Memory B cell (primary cell): ENCODE results near the gene VDAC2.
"Not testable (repeated sequence)": the region's sequence is repeated elsewhere in the genome, so short reads cannot be mapped to it uniquely, and the experiment has no call there.

Experiments used
- ATAC-seq: fragments of 150-1000 bp; cut with Tn5 transposase; 2 replicates; pipeline ENCODE4 v1.10.0; 2021; ENCODE audit warnings: low read depth, mild to moderate bottlenecking, moderate library complexity
- DNase-seq, 2 donors: peaks; one replicate each; pipeline ENCODE4 v3.0.0; 2022; ENCODE audit warnings: low spot score in 2 of 2
- H3K27ac Mint-ChIP-seq: one replicate; pipeline ENCODE4 v1.8.0; 2022; ENCODE audit warnings: mild to moderate bottlenecking, moderate library complexity, mixed read lengths
- H3K27me3 Mint-ChIP-seq: one replicate; pipeline ENCODE4 v1.8.0; 2022; ENCODE audit warnings: mixed read lengths
- H3K36me3 Mint-ChIP-seq: one replicate; pipeline ENCODE4 v1.8.0; 2022; ENCODE audit warnings: mild to moderate bottlenecking, mixed read lengths
- H3K4me1 Mint-ChIP-seq: one replicate; pipeline ENCODE4 v1.8.0; 2022; ENCODE audit warnings: mixed read lengths
- H3K4me3 Mint-ChIP-seq: one replicate; pipeline ENCODE4 v1.8.0; 2022; ENCODE audit warnings: mild to moderate bottlenecking, moderate library complexity, mixed read lengths
- H3K9me3 Mint-ChIP-seq: one replicate; pipeline ENCODE4 v1.8.0; 2022; ENCODE audit warnings: mixed read lengths

Gene VDAC2, protein sequence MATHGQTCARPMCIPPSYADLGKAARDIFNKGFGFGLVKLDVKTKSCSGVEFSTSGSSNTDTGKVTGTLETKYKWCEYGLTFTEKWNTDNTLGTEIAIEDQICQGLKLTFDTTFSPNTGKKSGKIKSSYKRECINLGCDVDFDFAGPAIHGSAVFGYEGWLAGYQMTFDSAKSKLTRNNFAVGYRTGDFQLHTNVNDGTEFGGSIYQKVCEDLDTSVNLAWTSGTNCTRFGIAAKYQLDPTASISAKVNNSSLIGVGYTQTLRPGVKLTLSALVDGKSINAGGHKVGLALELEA

DNA sequence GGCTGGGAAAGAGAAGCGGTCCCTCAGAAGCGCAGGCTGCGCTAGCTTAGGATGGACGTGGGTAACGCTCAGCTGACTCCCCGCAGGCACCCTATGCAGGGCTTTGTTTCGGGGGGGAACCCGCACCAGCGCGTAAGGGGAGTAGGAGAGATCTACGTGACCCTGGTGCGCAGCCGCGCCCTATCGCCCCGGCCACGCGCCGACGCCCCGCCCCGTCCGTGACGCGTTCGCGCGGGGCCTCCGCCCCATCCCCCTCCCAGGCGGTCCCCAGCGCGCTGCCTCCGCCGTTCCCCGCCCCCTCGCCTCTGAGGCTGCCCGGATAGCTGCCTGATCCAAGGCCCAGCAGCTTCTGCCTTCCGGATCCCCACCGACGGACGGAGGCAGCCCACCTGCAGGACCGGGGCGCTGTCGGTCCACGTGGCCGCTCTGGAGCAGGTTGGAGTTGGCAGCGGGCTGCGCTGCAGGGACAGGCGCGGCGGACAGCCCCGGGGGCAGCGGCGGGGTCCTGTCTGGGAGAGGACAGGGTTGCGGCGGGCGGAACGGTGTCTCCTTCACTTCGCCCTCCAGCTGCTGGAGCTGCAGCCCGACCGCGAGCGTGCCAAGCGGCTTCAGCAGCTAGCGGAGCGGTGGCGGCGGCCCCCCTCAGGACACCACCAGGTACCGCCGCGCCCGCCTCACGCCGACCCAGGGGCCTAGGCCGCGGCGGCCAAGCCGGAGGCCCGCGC lies at the start of gene VDAC2:
Gene VDAC2, plus strand, starts transcription at position 515 of the 725 bp plus-strand sequence. CDS start 363 bp downstream, outside the sequence.
- Mint-ChIP-seq H3K27ac (peak within 1 kb of the TSS; percentile 99), H3K27me3 (no peaks in the 10 kb centered on the region), H3K4me3 (peak within 1 kb of the TSS; percentile 98), H3K36me3 (peaks cover 4% of the 10 kb centered on the region), H3K9me3 (no peaks in the 10 kb centered on the region), H3K4me1 (peaks cover 9% of the 10 kb centered on the region)
- peak; percentile 99 to 100 for DNase-seq
- ATAC-seq, result peak; percentile 85

DNA sequence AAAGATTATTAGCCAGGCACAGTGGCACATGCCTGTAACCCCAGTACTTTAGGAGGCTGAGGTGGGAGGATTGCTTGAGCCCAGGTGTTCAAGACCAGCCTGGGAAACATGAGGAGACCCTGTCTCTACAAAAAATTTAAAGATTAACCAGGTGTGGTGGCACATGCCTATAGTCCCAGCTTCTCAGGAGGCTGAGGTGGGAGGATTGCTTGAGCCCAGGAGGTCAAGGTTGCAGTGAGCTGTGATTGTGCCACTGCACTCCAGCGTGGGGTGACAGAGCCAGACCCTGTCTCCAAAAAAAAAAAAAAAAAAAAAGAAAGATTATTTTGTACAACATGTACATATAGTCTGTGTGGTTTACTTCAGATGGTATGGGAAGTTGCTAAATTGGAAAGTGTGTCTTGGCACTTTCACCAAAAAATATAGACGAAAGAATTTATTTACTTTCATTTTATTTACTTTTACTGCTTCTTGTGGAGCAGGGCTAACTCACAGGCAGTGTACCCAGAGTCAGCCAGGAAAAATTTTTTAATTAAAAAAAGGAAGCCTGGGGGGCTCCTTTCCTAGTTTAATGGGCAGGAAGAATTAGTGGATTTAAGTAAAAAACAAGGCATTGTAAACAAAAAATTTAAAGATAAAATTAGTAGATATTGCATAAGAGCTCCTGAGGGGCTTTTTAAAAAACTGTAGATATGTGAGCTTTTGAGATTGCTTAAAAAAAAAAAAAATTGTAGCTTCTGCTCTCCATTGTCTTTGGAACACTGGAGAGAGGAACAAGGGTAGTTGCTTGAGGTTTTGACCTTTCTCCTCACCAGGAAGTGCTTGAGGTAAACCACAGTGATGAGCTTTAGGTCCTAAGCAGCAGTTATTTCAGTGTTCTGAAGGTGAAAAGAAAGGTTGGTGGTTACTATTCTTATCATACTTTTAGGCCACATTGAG lies 44.6 kb upstream of the VDAC2 start:
- H3K27me3 Mint-ChIP-seq, result no peaks in the 10 kb centered on the region
- peak; percentile 85 for ATAC-seq
- peaks cover 13% of the 10 kb centered on the region for H3K36me3 Mint-ChIP-seq
- DNase-seq, result no peak
- H3K4me3 Mint-ChIP-seq, result no peak overlapping the region
- H3K27ac Mint-ChIP-seq, result peak overlapping the region; percentile 68
- H3K9me3 Mint-ChIP-seq, result no peaks in the 10 kb centered on the region
- H3K4me1 Mint-ChIP-seq, result peaks cover 14% of the 10 kb centered on the region

DNA sequence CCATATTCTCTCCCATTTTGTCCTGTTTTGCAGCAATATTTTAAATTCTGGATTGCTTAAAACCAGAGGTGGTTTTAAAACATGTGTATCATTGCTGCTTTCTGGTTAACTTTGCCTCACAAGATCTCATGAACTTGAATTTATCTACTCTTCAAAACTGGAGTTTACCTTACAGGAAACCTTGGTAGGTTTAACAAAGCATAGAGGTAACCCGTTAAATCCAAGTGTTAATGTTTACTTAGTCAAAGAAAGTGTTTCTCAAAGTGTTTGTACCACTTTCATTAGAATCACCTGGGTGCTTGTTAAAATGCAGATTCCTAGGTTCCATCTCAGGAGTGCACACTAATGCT lies 44.0 kb upstream of the VDAC2 start:
- Mint-ChIP-seq H3K27me3 (no peaks in the 10 kb centered on the region), H3K9me3 (no peaks in the 10 kb centered on the region), H3K4me3 (no peak overlapping the region), H3K36me3 (peaks cover 10% of the 10 kb centered on the region), H3K4me1 (peaks cover 11% of the 10 kb centered on the region), H3K27ac (peak overlapping the region; percentile 68)
- no peak for ATAC-seq
- no peak for DNase-seq

DNA sequence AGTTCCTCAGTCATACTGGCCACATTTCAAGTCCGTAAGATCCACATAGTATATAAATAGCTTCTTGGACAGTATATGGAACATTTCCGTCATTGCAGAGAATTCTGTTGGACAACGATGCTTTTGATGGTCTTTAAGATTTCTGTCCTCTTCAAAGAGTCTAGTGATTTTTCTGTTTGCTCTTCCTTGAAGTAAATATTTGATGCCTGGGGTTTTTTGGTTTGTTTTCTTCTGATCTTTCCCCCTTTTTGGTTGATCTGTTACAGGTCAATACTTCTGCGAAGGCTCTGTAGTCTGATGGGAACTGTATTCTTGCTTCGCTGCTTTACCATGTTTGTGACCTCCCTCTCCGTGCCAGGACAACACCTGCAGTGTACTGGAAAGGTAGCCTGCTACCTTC lies 42.3 kb upstream of the VDAC2 start:
- DNase-seq (no peak), ATAC-seq (no peak)
- Mint-ChIP-seq H3K36me3 (peaks cover 9% of the 10 kb centered on the region), H3K4me3 (no peak overlapping the region), H3K4me1 (peaks cover 10% of the 10 kb centered on the region), H3K27me3 (no peaks in the 10 kb centered on the region), H3K9me3 (no peaks in the 10 kb centered on the region), H3K27ac (no peak overlapping the region)

DNA sequence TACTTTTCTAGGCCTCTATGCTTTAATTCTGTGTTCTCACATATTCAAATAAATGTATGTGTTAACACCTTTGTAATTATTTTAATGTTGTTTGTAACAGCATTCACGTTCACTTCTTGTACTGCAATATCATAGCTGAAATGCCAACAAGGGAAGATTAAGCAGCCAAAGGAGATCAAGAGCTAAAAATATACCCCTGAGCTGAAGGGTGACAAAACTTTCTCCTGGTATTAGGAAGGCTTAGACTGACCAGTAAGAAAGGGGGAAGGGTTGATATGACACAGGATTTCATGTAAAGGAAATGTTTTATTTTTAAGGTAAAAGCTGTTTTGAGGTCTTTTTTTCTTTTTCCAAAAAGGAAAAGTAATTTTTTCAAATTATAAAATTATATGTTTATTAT lies 40.4 kb upstream of the VDAC2 start:
- peaks cover 7% of the 10 kb centered on the region for H3K36me3 Mint-ChIP-seq
- H3K4me3 Mint-ChIP-seq, result no peak overlapping the region
- ATAC-seq (no peak), DNase-seq (no peak)
- peaks cover 8% of the 10 kb centered on the region for H3K4me1 Mint-ChIP-seq
- H3K27me3 Mint-ChIP-seq, result no peaks in the 10 kb centered on the region
- no peaks in the 10 kb centered on the region for H3K9me3 Mint-ChIP-seq
- no peak overlapping the region for H3K27ac Mint-ChIP-seq

DNA sequence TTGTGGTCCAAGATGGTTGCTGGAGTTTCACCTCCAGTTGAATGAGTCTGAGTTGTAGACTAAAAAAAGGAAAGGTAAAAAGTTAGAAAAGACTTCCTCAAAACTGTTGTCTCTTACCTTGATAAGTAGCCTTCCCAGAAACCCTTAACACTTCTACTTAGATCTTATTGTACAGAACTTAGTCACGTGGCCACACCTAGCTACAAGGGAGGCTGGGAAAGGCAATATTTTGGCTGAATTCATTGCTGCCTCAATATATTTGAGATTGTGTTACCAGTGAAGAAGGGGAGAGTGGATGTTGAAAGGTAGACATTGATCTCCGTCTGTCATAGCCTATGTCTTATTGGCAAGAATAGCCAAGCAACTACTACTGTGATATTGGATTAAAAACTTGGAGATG lies 35.5 kb upstream of the VDAC2 start:
- Mint-ChIP-seq H3K36me3 (peaks cover 11% of the 10 kb centered on the region), H3K4me1 (no peaks in the 10 kb centered on the region), H3K27me3 (no peaks in the 10 kb centered on the region), H3K27ac (no peak overlapping the region), H3K4me3 (no peak overlapping the region), H3K9me3 (no peaks in the 10 kb centered on the region)
- DNase-seq (no peak), ATAC-seq (no peak)

DNA sequence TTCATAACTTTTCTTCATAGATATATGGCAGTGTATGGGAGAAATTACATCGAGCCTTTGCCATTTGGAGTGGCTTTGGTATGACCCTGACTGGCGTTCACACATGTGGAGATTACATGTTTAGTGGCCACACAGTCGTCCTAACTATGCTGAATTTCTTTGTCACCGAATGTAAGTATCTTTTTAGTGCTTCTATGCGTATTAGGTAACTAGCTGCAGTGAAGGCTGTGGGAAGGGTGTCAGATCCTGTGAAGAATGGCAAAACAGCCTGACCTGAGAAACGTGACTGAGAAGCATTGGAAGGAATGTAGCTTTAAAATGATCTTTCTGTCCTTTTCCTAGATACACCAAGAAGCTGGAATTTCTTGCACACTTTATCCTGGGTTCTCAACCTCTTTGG lies 34.5 kb upstream of the VDAC2 start:
- no peak overlapping the region for H3K27ac Mint-ChIP-seq
- peaks cover 9% of the 10 kb centered on the region for H3K36me3 Mint-ChIP-seq
- H3K4me1 Mint-ChIP-seq, result no peaks in the 10 kb centered on the region
- DNase-seq (no peak), ATAC-seq (no peak)
- H3K9me3 Mint-ChIP-seq, result no peaks in the 10 kb centered on the region
- no peaks in the 10 kb centered on the region for H3K27me3 Mint-ChIP-seq
- H3K4me3 Mint-ChIP-seq, result no peak overlapping the region

DNA sequence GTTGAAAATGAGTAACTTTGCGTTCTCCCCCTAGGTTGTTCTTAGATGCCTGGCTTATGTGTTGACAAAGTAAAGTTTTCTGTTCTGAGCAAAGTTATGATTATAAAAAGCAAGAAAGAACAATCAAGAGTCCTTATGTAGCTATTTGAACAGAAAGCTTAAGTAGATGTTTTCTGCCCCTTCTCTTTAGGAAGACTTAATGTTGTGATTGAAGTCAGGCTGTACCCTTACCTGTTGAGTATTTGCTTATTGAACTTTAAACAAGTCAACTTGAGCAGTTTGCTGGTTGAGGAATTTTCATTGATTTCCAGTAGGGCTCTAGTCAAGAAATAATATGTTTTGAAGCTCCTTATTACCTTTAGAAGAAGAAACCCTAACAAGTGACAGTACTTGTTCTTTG lies 33.9 kb upstream of the VDAC2 start:
- Mint-ChIP-seq H3K4me1 (no peaks in the 10 kb centered on the region), H3K27me3 (no peaks in the 10 kb centered on the region), H3K36me3 (peaks cover 9% of the 10 kb centered on the region), H3K4me3 (no peak overlapping the region), H3K9me3 (no peaks in the 10 kb centered on the region), H3K27ac (no peak overlapping the region)
- DNase-seq (no peak), ATAC-seq (no peak)

DNA sequence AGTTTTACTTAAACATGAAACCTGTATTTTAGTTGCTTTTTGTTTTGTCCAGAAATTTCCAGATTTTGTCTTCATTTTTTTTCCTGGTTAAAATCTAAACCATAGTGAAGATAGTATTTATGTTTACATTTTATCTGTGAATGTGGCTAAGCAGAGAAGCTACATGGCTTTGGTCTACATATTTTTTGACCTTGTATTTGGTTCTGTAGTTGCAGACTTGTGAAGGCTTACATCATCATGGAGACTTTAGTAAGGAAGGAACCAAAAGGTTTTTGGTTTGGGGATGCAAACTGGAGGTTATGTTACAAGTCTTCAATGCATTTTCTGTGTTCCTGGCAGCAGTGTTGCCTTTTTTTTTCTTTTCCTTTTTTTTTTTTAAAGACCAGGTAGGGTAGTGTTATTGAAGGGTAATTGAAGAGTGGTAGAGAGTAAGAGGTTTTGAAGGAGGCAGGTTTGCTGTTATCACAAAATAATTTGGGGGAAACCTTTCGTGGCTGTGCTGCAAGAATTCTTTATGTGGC lies 30.9 kb upstream of the VDAC2 start:
- Mint-ChIP-seq H3K27me3 (no peaks in the 10 kb centered on the region), H3K36me3 (peaks cover 10% of the 10 kb centered on the region), H3K9me3 (no peaks in the 10 kb centered on the region), H3K4me1 (no peaks in the 10 kb centered on the region), H3K4me3 (no peak overlapping the region), H3K27ac (no peak overlapping the region)
- ATAC-seq (no peak), DNase-seq (no peak)

DNA sequence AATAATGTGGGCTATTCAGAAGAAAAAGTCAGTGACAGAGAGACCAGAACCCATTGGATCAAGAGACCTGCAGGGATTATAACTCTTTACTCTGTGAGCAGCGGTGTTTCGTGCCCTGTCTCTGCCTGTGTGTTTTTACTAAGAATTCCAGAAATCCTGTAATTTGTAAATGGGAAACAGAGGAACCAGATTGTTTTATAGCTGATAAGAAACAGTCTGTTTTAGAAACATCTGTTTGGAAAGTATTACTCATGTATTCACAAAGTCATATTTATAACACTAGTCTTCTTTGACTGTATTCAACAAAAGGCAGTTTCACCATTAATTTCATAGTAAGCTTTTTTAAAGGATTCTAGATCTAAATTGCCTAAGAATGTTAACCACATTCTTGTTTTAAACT lies 30.0 kb upstream of the VDAC2 start:
- Mint-ChIP-seq H3K4me1 (no peaks in the 10 kb centered on the region), H3K27ac (no peak overlapping the region), H3K9me3 (no peaks in the 10 kb centered on the region), H3K36me3 (peaks cover 8% of the 10 kb centered on the region), H3K27me3 (no peaks in the 10 kb centered on the region), H3K4me3 (no peak overlapping the region)
- no peak for DNase-seq
- no peak for ATAC-seq

DNA sequence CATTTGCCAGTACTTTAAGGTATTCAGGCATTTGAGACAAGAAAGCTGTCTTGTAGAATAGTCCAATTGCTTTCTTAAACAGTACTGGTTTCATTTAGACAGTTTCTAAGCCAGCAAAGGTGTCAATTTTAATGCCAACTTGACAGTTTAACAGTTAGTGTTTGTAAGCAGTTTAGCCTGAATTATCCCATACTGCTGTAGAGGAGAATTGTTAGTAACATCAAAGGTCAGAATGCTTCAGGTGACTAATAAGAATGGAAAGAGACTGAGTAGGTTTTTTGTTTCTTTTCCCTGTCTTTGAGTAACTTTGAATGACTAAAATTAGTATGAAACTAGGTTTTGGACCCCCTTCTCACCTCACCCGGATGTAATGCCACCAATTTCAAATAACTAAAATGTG lies 29.5 kb upstream of the VDAC2 start:
- ATAC-seq (no peak), DNase-seq (no peak)
- H3K27me3 Mint-ChIP-seq, result no peaks in the 10 kb centered on the region
- H3K27ac Mint-ChIP-seq, result no peak overlapping the region
- H3K36me3 Mint-ChIP-seq, result peaks cover 8% of the 10 kb centered on the region
- H3K4me1 Mint-ChIP-seq, result no peaks in the 10 kb centered on the region
- no peaks in the 10 kb centered on the region for H3K9me3 Mint-ChIP-seq
- H3K4me3 Mint-ChIP-seq, result no peak overlapping the region

DNA sequence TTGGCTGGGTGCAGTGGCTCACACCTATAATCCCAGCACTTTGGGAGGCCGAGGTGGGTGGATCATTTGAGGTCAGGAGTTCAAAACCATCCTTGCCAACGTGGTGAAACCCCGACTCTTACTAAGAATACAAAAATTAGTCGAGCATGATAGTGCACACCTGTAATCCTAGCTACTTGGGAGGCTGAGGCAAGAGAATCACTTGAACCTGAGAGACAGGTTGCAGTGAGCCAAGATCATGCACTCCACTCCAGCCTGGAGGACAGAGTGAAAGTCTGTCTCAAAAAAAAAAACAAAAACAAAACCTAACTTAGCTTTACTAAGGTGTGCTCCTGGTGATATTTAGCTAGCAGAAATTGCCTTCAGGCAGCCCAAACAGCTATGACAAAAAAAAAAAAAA lies 24.3 kb upstream of the VDAC2 start:
- Mint-ChIP-seq H3K4me1 (peaks cover 2% of the 10 kb centered on the region), H3K36me3 (peaks cover 1% of the 10 kb centered on the region), H3K9me3 (no peaks in the 10 kb centered on the region), H3K4me3 (no peak overlapping the region), H3K27ac (no peak overlapping the region), H3K27me3 (no peaks in the 10 kb centered on the region)
- no peak for DNase-seq
- ATAC-seq, result no peak

DNA sequence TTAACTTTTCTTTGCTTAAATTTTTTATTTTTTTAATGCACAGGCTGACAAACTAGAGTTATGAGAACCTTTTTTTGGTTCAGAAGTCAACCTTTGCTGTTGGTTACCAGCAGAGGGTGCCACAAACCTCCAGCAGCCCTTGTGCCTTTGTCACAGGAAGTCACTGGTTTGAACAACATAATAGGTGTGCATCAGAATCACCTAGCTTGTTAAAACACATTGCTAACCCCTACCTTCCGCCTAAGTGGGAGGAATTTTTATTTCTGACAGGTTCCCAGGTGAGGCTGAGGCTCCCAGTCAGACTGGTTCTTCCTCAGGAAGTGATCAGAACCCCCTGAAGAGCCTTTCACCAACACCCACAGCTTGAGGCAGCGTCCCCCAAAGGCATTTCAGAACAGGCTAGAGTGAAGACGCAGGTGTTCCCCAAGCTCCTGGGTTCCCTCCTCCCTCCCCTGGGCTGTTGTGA lies 22.6 kb upstream of the VDAC2 start:
- H3K4me3 Mint-ChIP-seq, result no peak overlapping the region
- ATAC-seq (peak; percentile 97), DNase-seq (peak; percentile 52 to 55)
- H3K9me3 Mint-ChIP-seq, result no peaks in the 10 kb centered on the region
- no peaks in the 10 kb centered on the region for H3K27me3 Mint-ChIP-seq
- H3K27ac Mint-ChIP-seq, result no peak overlapping the region
- H3K4me1 Mint-ChIP-seq, result peaks cover 2% of the 10 kb centered on the region
- peaks cover 4% of the 10 kb centered on the region for H3K36me3 Mint-ChIP-seq

DNA sequence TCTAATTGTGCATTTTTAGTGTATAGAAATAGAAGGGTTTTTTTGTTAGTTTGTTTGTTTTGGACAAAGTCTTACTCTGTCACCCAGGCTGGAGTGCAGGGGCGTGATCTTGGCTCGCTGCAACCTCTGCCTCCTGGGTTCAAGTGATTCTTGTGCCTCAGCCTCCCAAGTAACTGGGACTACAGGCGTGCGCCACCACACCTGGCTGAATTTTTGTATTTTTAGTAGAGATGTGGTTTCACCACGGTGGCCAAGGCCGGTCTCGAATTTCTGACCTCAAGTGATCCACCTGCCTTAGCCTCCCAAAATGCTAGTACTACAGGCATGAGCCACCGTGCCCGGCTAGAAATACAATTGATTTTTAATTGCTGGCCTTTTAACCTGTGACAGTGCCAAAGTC lies 22.1 kb upstream of the VDAC2 start:
- not testable (repeated sequence) for DNase-seq, H3K27ac Mint-ChIP-seq, H3K36me3 Mint-ChIP-seq, H3K9me3 Mint-ChIP-seq, H3K4me1 Mint-ChIP-seq, H3K27me3 Mint-ChIP-seq, H3K4me3 Mint-ChIP-seq, ATAC-seq
